ENCODE measurements around the gene DNMT3L. TPM values are rescaled to one million over a fixed set of nuclear protein-coding genes. Genes with fewer than 3 reads are reported as not detected.

The DNMT3L gene
- total RNA-seq, 2 experiments from 2014 or later: not detected

GRCh38 chr21:44282370-44282769 lies 20.7 kb upstream of the DNMT3L start:
- no peaks in the 10 kb centered on the region for H3K4me1 Mint-ChIP-seq
- H3K27ac Mint-ChIP-seq: no peak overlapping the region
- H3K27me3 Mint-ChIP-seq: peaks cover 4% of the 10 kb centered on the region
- ChIA-PET CTCF (no interaction called here), POLR2A (no interaction called here)
- H3K4me3 Mint-ChIP-seq: no peak overlapping the region
- no peak for DNase-seq
- H3K9me3 Mint-ChIP-seq: no peaks in the 10 kb centered on the region
- no peaks in the 10 kb centered on the region for H3K36me3 Mint-ChIP-seq (ENCODE audit: low read depth)

- no peak overlapping the region for H3K27ac Mint-ChIP-seq
- no peaks in the 10 kb centered on the region for H3K4me1 Mint-ChIP-seq
- POLR2A ChIA-PET: no interaction called here
- H3K27me3 Mint-ChIP-seq: peaks cover 7% of the 10 kb centered on the region
- no peak for DNase-seq
- no peaks in the 10 kb centered on the region for H3K36me3 Mint-ChIP-seq (ENCODE audit: low read depth)
- no peaks in the 10 kb centered on the region for H3K9me3 Mint-ChIP-seq
- no peak overlapping the region for H3K4me3 Mint-ChIP-seq
- CTCF ChIA-PET: no interaction called here
Measured at GRCh38 chr21:44281801-44282200, 20.1 kb upstream of the DNMT3L start.

- Mint-ChIP-seq H3K27me3 (peaks cover 20% of the 10 kb centered on the region), H3K4me3 (no peak overlapping the region), H3K9me3 (no peaks in the 10 kb centered on the region), H3K36me3 (ENCODE audit: low read depth) (no peaks in the 10 kb centered on the region), H3K27ac (no peak overlapping the region), H3K4me1 (no peaks in the 10 kb centered on the region)
- ChIA-PET POLR2A (no interaction called here), CTCF (no interaction called here)
- DNase-seq: no peak
Measured at GRCh38 chr21:44279354-44280260, 17.9 kb upstream of the DNMT3L start.

- H3K4me3 Mint-ChIP-seq: no peak overlapping the region
- ChIA-PET POLR2A (no interaction called here), CTCF (no interaction called here)
- no peaks in the 10 kb centered on the region for H3K36me3 Mint-ChIP-seq (ENCODE audit: low read depth)
- H3K4me1 Mint-ChIP-seq: no peaks in the 10 kb centered on the region
- no peaks in the 10 kb centered on the region for H3K9me3 Mint-ChIP-seq
- no peak for DNase-seq
- peaks cover 23% of the 10 kb centered on the region for H3K27me3 Mint-ChIP-seq
- no peak overlapping the region for H3K27ac Mint-ChIP-seq
Measured at GRCh38 chr21:44275041-44275440, 13.3 kb upstream of the DNMT3L start.

GRCh38 chr21:44273046-44273445 lies 11.3 kb upstream of the DNMT3L start:
- CTCF ChIA-PET: no interaction called here

GRCh38 chr21:44272284-44272858 lies 10.7 kb upstream of the DNMT3L start:
- Mint-ChIP-seq H3K9me3 (no peaks in the 10 kb centered on the region), H3K27me3 (peaks cover 19% of the 10 kb centered on the region), H3K4me3 (no peak overlapping the region), H3K36me3 (ENCODE audit: low read depth) (no peaks in the 10 kb centered on the region), H3K4me1 (no peaks in the 10 kb centered on the region), H3K27ac (no peak overlapping the region)
- no peak for DNase-seq
- ChIA-PET POLR2A (no interaction called here), CTCF (no interaction called here)

More at GRCh38 chr21:44273046-44273445, 11.3 kb upstream of the DNMT3L start:
- POLR2A ChIA-PET: no interaction called here
- H3K27ac Mint-ChIP-seq: no peak overlapping the region
- peaks cover 19% of the 10 kb centered on the region for H3K27me3 Mint-ChIP-seq
- no peaks in the 10 kb centered on the region for H3K4me1 Mint-ChIP-seq
- no peak overlapping the region for H3K4me3 Mint-ChIP-seq
- no peak for DNase-seq
- no peaks in the 10 kb centered on the region for H3K9me3 Mint-ChIP-seq
- H3K36me3 Mint-ChIP-seq (ENCODE audit: low read depth): no peaks in the 10 kb centered on the region

- H3K4me1 Mint-ChIP-seq: no peaks in the 10 kb centered on the region
- H3K36me3 Mint-ChIP-seq (ENCODE audit: low read depth): no peaks in the 10 kb centered on the region
- CTCF ChIA-PET: interaction anchor here (0.7 kb wide), 1 partner anchor 344 kb away, joined by 10 read pairs; no protein-coding TSS in a partner anchor
- H3K9me3 Mint-ChIP-seq: no peaks in the 10 kb centered on the region
- H3K4me3 Mint-ChIP-seq: no peak overlapping the region
- H3K27me3 Mint-ChIP-seq: peaks cover 16% of the 10 kb centered on the region
- POLR2A ChIA-PET: no interaction called here
- no peak overlapping the region for H3K27ac Mint-ChIP-seq
- no peak for DNase-seq
Measured at GRCh38 chr21:44271558-44272283, 10.0 kb upstream of the DNMT3L start.

- ChIA-PET CTCF (interaction anchor here (1.0 to 1.3 kb wide), 2 partner anchors 29 to 162 kb away, joined by 3 read pairs; no protein-coding TSS in a partner anchor), POLR2A (interaction anchor here (1.0 kb wide), 1 partner anchor 28 kb away, joined by 3 read pairs; no protein-coding TSS in a partner anchor)
- Mint-ChIP-seq H3K4me3 (no peak overlapping the region), H3K27ac (no peak overlapping the region), H3K4me1 (no peaks in the 10 kb centered on the region), H3K27me3 (no peaks in the 10 kb centered on the region), H3K36me3 (ENCODE audit: low read depth) (no peaks in the 10 kb centered on the region), H3K9me3 (no peaks in the 10 kb centered on the region)
- no peak for DNase-seq
Measured at GRCh38 chr21:44269090-44269489, 7.4 kb upstream of the DNMT3L start.

- Mint-ChIP-seq H3K4me3 (no peak overlapping the region), H3K9me3 (no peaks in the 10 kb centered on the region), H3K27ac (no peak overlapping the region), H3K36me3 (ENCODE audit: low read depth) (no peaks in the 10 kb centered on the region), H3K27me3 (no peaks in the 10 kb centered on the region), H3K4me1 (no peaks in the 10 kb centered on the region)
- CTCF ChIA-PET: interaction anchor here (0.7 kb wide), 1 partner anchor 195 kb away, joined by 3 read pairs; no protein-coding TSS in a partner anchor
- POLR2A ChIA-PET: no interaction called here
- DNase-seq: peak; percentile 33
Measured at GRCh38 chr21:44267655-44268142, 6.0 kb upstream of the DNMT3L start.

- Mint-ChIP-seq H3K4me1 (no peaks in the 10 kb centered on the region), H3K36me3 (ENCODE audit: low read depth) (no peaks in the 10 kb centered on the region), H3K9me3 (no peaks in the 10 kb centered on the region), H3K27me3 (no peaks in the 10 kb centered on the region), H3K4me3 (no peak overlapping the region), H3K27ac (no peak overlapping the region)
- ChIA-PET POLR2A (no interaction called here), CTCF (no interaction called here)
- no peak for DNase-seq
Measured at GRCh38 chr21:44265734-44266270, 4.1 kb upstream of the DNMT3L start.

- Mint-ChIP-seq H3K4me1 (no peaks in the 10 kb centered on the region), H3K36me3 (ENCODE audit: low read depth) (no peaks in the 10 kb centered on the region), H3K4me3 (no peak overlapping the region), H3K9me3 (no peaks in the 10 kb centered on the region), H3K27ac (no peak overlapping the region), H3K27me3 (peaks cover 3% of the 10 kb centered on the region)
- ChIA-PET CTCF (no interaction called here), POLR2A (no interaction called here)
- DNase-seq: no peak
Measured at GRCh38 chr21:44263768-44264167, 2.1 kb upstream of the DNMT3L start.

- no peak overlapping the region for H3K4me3 Mint-ChIP-seq
- DNase-seq: no peak
- ChIA-PET CTCF (no interaction called here), POLR2A (no interaction called here)
- H3K9me3 Mint-ChIP-seq: no peaks in the 10 kb centered on the region
- no peaks in the 10 kb centered on the region for H3K36me3 Mint-ChIP-seq (ENCODE audit: low read depth)
- H3K27me3 Mint-ChIP-seq: peaks cover 3% of the 10 kb centered on the region
- H3K27ac Mint-ChIP-seq: no peak overlapping the region
- no peaks in the 10 kb centered on the region for H3K4me1 Mint-ChIP-seq
Measured at GRCh38 chr21:44263221-44263760, 1.6 kb upstream of the DNMT3L start.
